H1 (cell line): ENCODE data around the gene DLG5. TPM values are rescaled to one million over a fixed set of nuclear protein-coding genes. Genes with fewer than 3 reads are reported as not detected.

Experiments used
- CTCF ChIA-PET: fragments of 300-600 bp; sonication (Branson Sonifier 250); formaldehyde crosslinking; loops from one replicate; lab custom pipeline; 2021; ENCODE audit not compliant: partially characterized antibody; lab: Charles Lee
- POLR2A ChIA-PET: fragments of 300-600 bp; sonication (Branson Sonifier 250); formaldehyde crosslinking; loops from one replicate; lab custom pipeline; 2021; ENCODE audit warnings: inconsistent platforms; ENCODE audit not compliant: partially characterized antibody; lab: Charles Lee
- DNase-seq, 2 experiments: peaks; one replicate each; pipeline versions ENCODE4 v3.0.0 to v3.0.0-alpha.2; 2010 to 2022; ENCODE audit warnings: low spot score in 2 of 2, low read depth in 1 of 2, mixed read lengths in 1 of 2
- FAIRE-seq: peaks from 2 replicates; lab custom pipeline; 2011; peaks lifted over from hg19 to GRCh38; lab: Jason Lieb, UNC
- H2AFZ ChIP-seq: 2 replicates; pipeline ENCODE4 v1.8.1; 2012; ENCODE audit warnings: low read length, inconsistent platforms
- H2AK5ac ChIP-seq: 2 replicates; pipeline ENCODE4 v1.6.1; 2013; ENCODE audit warnings: low read depth, low read length
- H2BK120ac ChIP-seq: replicated peaks from 2 replicates; pipeline ENCODE3; 2013; ENCODE audit warnings: low read depth, low read length, inconsistent platforms
- H2BK12ac ChIP-seq: 2 replicates; pipeline ENCODE4 v1.6.1; 2013; ENCODE audit warnings: low read depth, low read length
- H2BK15ac ChIP-seq: 2 replicates; pipeline ENCODE4 v1.6.1; 2013; ENCODE audit warnings: low read length
- H2BK20ac ChIP-seq: 2 replicates; pipeline ENCODE4 v1.6.1; 2013; ENCODE audit warnings: low read length
- H2BK5ac ChIP-seq: 2 replicates; pipeline ENCODE4 v1.6.1; 2013; ENCODE audit warnings: low read depth, low read length
- H3K14ac ChIP-seq: 2 replicates; pipeline ENCODE4 v1.6.1; 2013; ENCODE audit warnings: inconsistent platforms; ENCODE audit not compliant: insufficient read length
- H3K18ac ChIP-seq: 2 replicates; pipeline ENCODE4 v1.6.1; 2013; ENCODE audit warnings: low read length; ENCODE audit errors: extremely low read depth
- H3K23ac ChIP-seq: 2 replicates; pipeline ENCODE4 v1.6.1; 2013; ENCODE audit warnings: inconsistent platforms; ENCODE audit not compliant: insufficient read length
- H3K23me2 ChIP-seq: 2 replicates; pipeline ENCODE4 v1.6.1; 2013; ENCODE audit warnings: low read depth, low read length
- H3K27ac ChIP-seq: 2 replicates; pipeline ENCODE4 v1.6.1; 2011; ENCODE audit warnings: low read depth, low read length, inconsistent platforms
- H3K27me3 ChIP-seq, 4 experiments: replicated peaks in 1 of 4; 1 replicate in 1 of 4; 2 replicates in 3 of 4; pipeline versions ENCODE4 v1.6.1 to v1.8.1; 2011 to 2013; ENCODE audit warnings: low read length in 3 of 4, mild to moderate bottlenecking in 3 of 4, inconsistent platforms in 2 of 4, mixed read lengths in 2 of 4, moderate library complexity in 1 of 4; ENCODE audit not compliant: control insufficient read depth in 3 of 4, insufficient read depth in 3 of 4; ENCODE audit errors: extremely low read depth in 1 of 4
- H3K36me3 ChIP-seq, 4 experiments: 2 replicates each; pipeline versions ENCODE4 v1.6.1 to v1.8.1; 2011 to 2013; ENCODE audit warnings: mild to moderate bottlenecking in 4 of 4, low read length in 3 of 4, moderate library complexity in 2 of 4, control low read depth in 1 of 4, inconsistent platforms in 1 of 4; ENCODE audit not compliant: insufficient read depth in 4 of 4, control insufficient read depth in 2 of 4
- H3K4ac ChIP-seq: replicated peaks from 2 replicates; pipeline ENCODE3; 2013; ENCODE audit warnings: low read length, low read depth, mixed read lengths, inconsistent platforms; ENCODE audit not compliant: insufficient read length
- H3K4me1 ChIP-seq, 4 experiments: replicated peaks in 1 of 4; 1 replicate in 1 of 4; 2 replicates in 3 of 4; pipeline versions ENCODE4 v1.6.1 to v1.8.1; 2011 to 2013; ENCODE audit warnings: low read length in 3 of 4, inconsistent platforms in 2 of 4, mixed read lengths in 1 of 4; ENCODE audit not compliant: insufficient read depth in 4 of 4, control insufficient read depth in 3 of 4
- H3K4me2 ChIP-seq, 2 experiments: 2 replicates each; pipeline versions ENCODE4 v1.6.1 to v1.8.1; 2011 to 2013; ENCODE audit warnings: low read depth in 2 of 2, low read length in 2 of 2, control low read depth in 1 of 2, inconsistent platforms in 1 of 2, mild to moderate bottlenecking in 1 of 2; ENCODE audit not compliant: insufficient read depth in 1 of 2
- H3K4me3 ChIP-seq, 4 experiments: fragments of 200-600, 300-600 bp in 1 of 4; sonication (generic), shearing (Covaris generic), sonication (Bioruptor Twin) in 1 of 4; 2 replicates each; pipeline versions ENCODE4 v1.5.1 to v1.8.1; 2011 to 2016; ENCODE audit warnings: low read length in 4 of 4, low read depth in 3 of 4, control low read depth in 2 of 4, inconsistent platforms in 2 of 4, mild to moderate bottlenecking in 2 of 4, mixed read lengths in 1 of 4, moderate library complexity in 1 of 4; ENCODE audit not compliant: insufficient read depth in 2 of 4; ENCODE audit errors: extremely low read depth in 1 of 4
- H3K56ac ChIP-seq: replicated peaks from 2 replicates; pipeline ENCODE3; 2013; ENCODE audit warnings: low read depth, mild to moderate bottlenecking, mixed read lengths, low read length, inconsistent platforms; ENCODE audit not compliant: insufficient read length
- H3K79me1 ChIP-seq: 2 replicates; pipeline ENCODE4 v1.6.1; 2013; ENCODE audit warnings: low read depth, low read length, control low read depth
- H3K79me2 ChIP-seq, 2 experiments: 2 replicates each; pipeline versions ENCODE4 v1.6.1 to v1.8.1; 2012 to 2013; ENCODE audit warnings: low read length in 2 of 2, mild to moderate bottlenecking in 2 of 2, inconsistent platforms in 1 of 2; ENCODE audit not compliant: insufficient read depth in 2 of 2, control insufficient read depth in 1 of 2
- H3K9ac ChIP-seq, 4 experiments: replicated peaks in 1 of 4; 1 replicate in 1 of 4; 2 replicates in 3 of 4; pipeline versions ENCODE4 v1.6.1 to v1.8.1; 2011 to 2013; ENCODE audit warnings: low read depth in 3 of 4, low read length in 3 of 4, control low read depth in 2 of 4, mild to moderate bottlenecking in 2 of 4, moderate library complexity in 2 of 4, inconsistent platforms in 1 of 4; ENCODE audit errors: extremely low read depth in 1 of 4
- H3K9me3 ChIP-seq, 2 experiments: 2 replicates each; pipeline versions ENCODE4 v1.6.1 to v1.8.1; 2012 to 2013; ENCODE audit warnings: mild to moderate bottlenecking in 2 of 2, moderate library complexity in 2 of 2, control low read depth in 1 of 2, inconsistent platforms in 1 of 2, low read depth in 1 of 2, low read length in 1 of 2, mixed read lengths in 1 of 2; ENCODE audit not compliant: insufficient read depth in 2 of 2
- H4K20me1 ChIP-seq, 2 experiments: replicated peaks in 1 of 2; 2 replicates each; pipeline versions ENCODE3 to v1.8.1; 2011 to 2013; ENCODE audit warnings: inconsistent platforms in 2 of 2, low read length in 2 of 2, mild to moderate bottlenecking in 1 of 2; ENCODE audit not compliant: insufficient read depth in 2 of 2, control insufficient read depth in 1 of 2
- H4K5ac ChIP-seq: 2 replicates; pipeline ENCODE4 v1.6.1; 2013; ENCODE audit warnings: low read length, low read depth, mixed read lengths, inconsistent platforms; ENCODE audit not compliant: insufficient read length
- H4K8ac ChIP-seq: 2 replicates; pipeline ENCODE4 v1.8.0; 2013; ENCODE audit warnings: mild to moderate bottlenecking, moderate library complexity, low read length, inconsistent platforms; ENCODE audit not compliant: insufficient read depth; ENCODE audit errors: extremely low read depth
- H4K91ac ChIP-seq: replicated peaks from 2 replicates; pipeline ENCODE3; 2013; ENCODE audit warnings: low read length, mixed read lengths, inconsistent platforms; ENCODE audit not compliant: insufficient read length
- CHD1 ChIP-seq: IDR thresholded peaks from 2 replicates; pipeline ENCODE4 v1.6.1; 2012; ENCODE audit warnings: low read depth, low read length, improper control_type of control experiment
- EP300 ChIP-seq, 2 experiments: IDR thresholded peaks; 1 replicate in 1 of 2; 2 replicates in 1 of 2; pipeline ENCODE4 v1.6.1; 2011 to 2012; ENCODE audit warnings: low read depth in 2 of 2, low read length in 2 of 2, mild to moderate bottlenecking in 2 of 2, borderline replicate concordance in 1 of 2, inconsistent platforms in 1 of 2, moderate library complexity in 1 of 2
- HDAC6 ChIP-seq: IDR thresholded peaks from one replicate; pipeline ENCODE4 v1.7.1; 2012; ENCODE audit warnings: low read depth, mild to moderate bottlenecking, inconsistent platforms, low read length, moderate library complexity
- JUN ChIP-seq: IDR thresholded peaks from 2 replicates; pipeline ENCODE4 v1.6.1; 2011; ENCODE audit warnings: low read depth, mild to moderate bottlenecking, improper control_type of control experiment, low read length
- JUND ChIP-seq: IDR thresholded peaks from 2 replicates; pipeline ENCODE4 v1.6.1; 2011; ENCODE audit warnings: mild to moderate bottlenecking, improper control_type of control experiment, low read length
- POLR2A ChIP-seq, 2 experiments: IDR thresholded peaks; 1 replicate in 1 of 2; 2 replicates in 1 of 2; pipeline ENCODE4 v1.6.1; 2011; ENCODE audit warnings: low read depth in 2 of 2, low read length in 2 of 2, mild to moderate bottlenecking in 2 of 2; ENCODE audit errors: control extremely low read depth in 1 of 2
- POU5F1 ChIP-seq: IDR thresholded peaks from 2 replicates; pipeline ENCODE4 v1.6.1; 2011; ENCODE audit warnings: low read depth, mild to moderate bottlenecking, low read length, moderate library complexity
- SIX5 ChIP-seq: IDR thresholded peaks from 2 replicates; pipeline ENCODE4 v1.6.1; 2011; ENCODE audit warnings: mild to moderate bottlenecking, low read depth, low read length
- SP2 ChIP-seq: IDR thresholded peaks from 2 replicates; pipeline ENCODE4 v1.6.1; 2012; ENCODE audit warnings: mild to moderate bottlenecking, low read length, inconsistent platforms
- TAF1 ChIP-seq: IDR thresholded peaks from 2 replicates; pipeline ENCODE4 v1.6.1; 2011; ENCODE audit warnings: mild to moderate bottlenecking, low read depth, low read length
- TCF12 ChIP-seq: IDR thresholded peaks from 2 replicates; pipeline ENCODE4 v1.6.1; 2011; ENCODE audit warnings: low read depth, mild to moderate bottlenecking, low read length
- ZNF274 ChIP-seq: IDR thresholded peaks from 2 replicates; pipeline ENCODE4 v1.7.0; 2012; ENCODE audit warnings: low read length, borderline replicate concordance; ENCODE audit errors: extremely low read depth
- WGBS, 2 experiments: shearing (Covaris generic) in 1 of 2; methylation state at CpG; one replicate each; pipeline versions ENCODE4 v1.1.6 to v1.1.7; 2013 to 2015; ENCODE audit warnings: low lambda C conversion rate in 2 of 2, mixed read lengths in 2 of 2, inconsistent platforms in 1 of 2, low coverage in 1 of 2, missing lambda C conversion rate in 1 of 2; ENCODE audit not compliant: insufficient replicate concordance in 2 of 2, insufficient coverage in 1 of 2, insufficient read length in 1 of 2; ENCODE audit errors: extremely low coverage in 1 of 2, missing lambda C conversion rate in 1 of 2; 5-methylcytosine and 5-hydroxymethylcytosine counted together
- polyA plus RNA-seq, 7 experiments: library from polyadenylated mRNA; depleted of rRNA in 3 of 7; stranded (reverse) in 5 of 7; unstranded in 2 of 7; fragments of >200 nt in 5 of 7; fragments of 200-250 nt in 2 of 7; gene quantifications; 1 replicate in 5 of 7; 2 replicates in 1 of 7; 4 replicates in 1 of 7; pipeline versions ENCODE4 v1.2.1 to v1.2.3, GENCODE V29; 2011 to 2013; ENCODE audit warnings: missing spikeins in 2 of 7, mixed read lengths in 2 of 7
- total RNA-seq: library from RNA; stranded (reverse); fragmentation: NEBNext Ultra II Directional; extraction: Animal tissue kit (Norgen Biotek cat#: 25700); gene quantifications from 2 replicates; pipeline ENCODE4 v1.2.1, GENCODE V29; 2021
- TF ChIP-seq, protein P1 (sequence below): IDR thresholded peaks from 2 replicates; pipeline ENCODE4 v1.6.1; 2011; ENCODE audit warnings: low read depth, mild to moderate bottlenecking, low read length; ENCODE audit not compliant: insufficient read depth

Gene DLG5
- total and polyA plus RNA-seq, 2 of the 8 experiments (the other 6 are each of a cell fraction or from before 2014, with no cell fraction given), result 15.6 to 71.4 TPM

GRCh38 chr10:77776487-77776886, 150.1 kb downstream of the DLG5 start:
- Histone ChIP-seq H3K4me2 (no peak overlapping the region), H3K79me2 (no peaks in the 10 kb centered on the region), H3K23ac (no peak overlapping the region), H4K20me1 (no peaks in the 10 kb centered on the region), H2BK20ac (no peak overlapping the region), H3K9me3 (peaks cover 0 to 12% of the 10 kb centered on the region in 2 experiments; a peak in 3 of 4 replicates), H2BK5ac (no peak overlapping the region), H4K8ac (no peak overlapping the region), H3K14ac (no peak overlapping the region), H2BK12ac (no peak overlapping the region), H3K79me1 (no peaks in the 10 kb centered on the region), H3K56ac (no peak overlapping the region), H2BK120ac (no peak overlapping the region), H2AFZ (no peak overlapping the region), H3K4ac (no peak overlapping the region), H3K27me3 (no peaks in the 10 kb centered on the region), H3K18ac (no peak overlapping the region), H3K27ac (no peak overlapping the region), H4K91ac (no peak overlapping the region), H3K36me3 (0 out of 8 replicates have a peak, but pooled peaks cover 0 to under 1% (median 0%) of the 10 kb centered on the region in 4 experiments), H2AK5ac (no peak overlapping the region), H3K23me2 (no peaks in the 10 kb centered on the region), H3K4me1 (no peaks in the 10 kb centered on the region), H3K9ac (no peak overlapping the region), H4K5ac (no peak overlapping the region), H2BK15ac (no peak overlapping the region), H3K4me3 (no peak overlapping the region)
- FAIRE-seq (no peak), DNase-seq (peak in 1 of 2 experiments; percentile 22)
- ChIA-PET CTCF (no interaction called here), POLR2A (no interaction called here)
- WGBS, 2 experiments, result 83% methylated on average over 5 of the region's 5 CpGs; no CpG with 5 or more reads in 1 of the 2 experiments
- TF ChIP-seq CHD1 (no peak), ZNF274 (no peak), JUN (no peak), POU5F1 (no peak), POLR2A (IDR thresholded peaks at IDR 0.05; ENCODE audit: control extremely low read depth in 1 of 2, low read depth in 2 of 2, low read length in 2 of 2) (no peak), TAF1 (no peak), TCF12 (no peak), JUND (no peak), SP2 (no peak), EP300 (IDR thresholded peaks at IDR 0.05; ENCODE audit: borderline replicate concordance in 1 of 2, low read depth in 2 of 2, low read length in 2 of 2) (no peak), HDAC6 (no peak), SIX5 (no peak)
- TF ChIP-seq, protein P1, sequence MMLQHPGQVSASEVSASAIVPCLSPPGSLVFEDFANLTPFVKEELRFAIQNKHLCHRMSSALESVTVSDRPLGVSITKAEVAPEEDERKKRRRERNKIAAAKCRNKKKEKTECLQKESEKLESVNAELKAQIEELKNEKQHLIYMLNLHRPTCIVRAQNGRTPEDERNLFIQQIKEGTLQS, result no peak
- TF ChIP-seq, all 59 proteins: peak for 0
